Panc1 (cell line): Measurements from ENCODE around the gene FARP1.

Source experiments
- SIN3A ChIP-seq: IDR thresholded peaks from 2 replicates; pipeline ENCODE4 v1.6.1; 2012; ENCODE audit warnings: low read depth, mild to moderate bottlenecking, low read length, moderate library complexity, borderline replicate concordance; ENCODE audit not compliant: insufficient read depth
- TF ChIP-seq, protein P1 (sequence below): fragments of 450-650 bp; IDR thresholded peaks from 2 replicates; pipeline ENCODE4 v1.5.1; 2017; ENCODE audit warnings: mild to moderate bottlenecking

DNA sequence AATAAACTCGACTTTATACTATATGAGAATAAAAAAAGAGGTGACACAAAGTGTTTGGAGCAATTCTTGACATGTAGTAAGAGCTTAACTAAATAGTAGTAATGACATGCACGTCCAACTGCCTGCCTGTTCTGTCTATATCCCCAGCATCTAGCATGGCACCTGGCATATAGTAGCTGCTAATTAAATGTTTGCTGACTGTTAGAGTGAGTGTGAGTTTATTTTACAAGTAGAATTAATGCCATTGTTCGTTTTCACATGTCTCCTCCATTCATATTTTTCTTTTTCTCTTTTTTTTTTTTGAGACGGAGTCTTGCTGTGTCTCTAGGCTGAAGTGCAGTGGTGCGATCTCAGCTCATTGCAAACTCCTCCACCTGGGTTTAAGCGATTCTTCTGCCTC lies 72.6 kb downstream of the FARP1 start:
- no peak for TF ChIP-seq SIN3A
- TF ChIP-seq, protein P1, sequence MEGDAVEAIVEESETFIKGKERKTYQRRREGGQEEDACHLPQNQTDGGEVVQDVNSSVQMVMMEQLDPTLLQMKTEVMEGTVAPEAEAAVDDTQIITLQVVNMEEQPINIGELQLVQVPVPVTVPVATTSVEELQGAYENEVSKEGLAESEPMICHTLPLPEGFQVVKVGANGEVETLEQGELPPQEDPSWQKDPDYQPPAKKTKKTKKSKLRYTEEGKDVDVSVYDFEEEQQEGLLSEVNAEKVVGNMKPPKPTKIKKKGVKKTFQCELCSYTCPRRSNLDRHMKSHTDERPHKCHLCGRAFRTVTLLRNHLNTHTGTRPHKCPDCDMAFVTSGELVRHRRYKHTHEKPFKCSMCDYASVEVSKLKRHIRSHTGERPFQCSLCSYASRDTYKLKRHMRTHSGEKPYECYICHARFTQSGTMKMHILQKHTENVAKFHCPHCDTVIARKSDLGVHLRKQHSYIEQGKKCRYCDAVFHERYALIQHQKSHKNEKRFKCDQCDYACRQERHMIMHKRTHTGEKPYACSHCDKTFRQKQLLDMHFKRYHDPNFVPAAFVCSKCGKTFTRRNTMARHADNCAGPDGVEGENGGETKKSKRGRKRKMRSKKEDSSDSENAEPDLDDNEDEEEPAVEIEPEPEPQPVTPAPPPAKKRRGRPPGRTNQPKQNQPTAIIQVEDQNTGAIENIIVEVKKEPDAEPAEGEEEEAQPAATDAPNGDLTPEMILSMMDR, result no peak
